Omental fat pad (tissue), 4 donors: ENCODE measurements around the gene KCNMB1. TPM values are rescaled to one million over a fixed set of nuclear protein-coding genes. Genes with fewer than 3 reads are reported as not detected.

Experiments used
- ATAC-seq: fragments of 150-250 bp; one replicate; pipeline ENCODE4 v1.9.1; 2016; ENCODE audit warnings: mild to moderate bottlenecking, moderate library complexity; ENCODE audit not compliant: low FRiP score
- DNase-seq: peaks from one replicate; pipeline ENCODE4 v3.0.0-alpha.2; 2019; ENCODE audit warnings: low spot score
- total RNA-seq, 4 donors: library from RNA; depleted of rRNA; stranded (reverse); fragments of >200 nt; gene quantifications; one replicate each; pipeline ENCODE4 v1.1.0, GENCODE V29; 2016
- TF ChIP-seq, protein P1 (sequence below), 3 donors: fragments of 450-650 bp; IDR thresholded peaks; one replicate each; pipeline ENCODE4 v1.5.1; 2016 to 2017; ENCODE audit warnings: antibody characterized with exemption in 3 of 3, mild to moderate bottlenecking in 3 of 3, moderate library complexity in 2 of 3

KCNMB1 gene
- total RNA-seq, 4 donors from 2014 or later: 0.19 to 1.9 (median 0.46) TPM

GRCh38 chr5:170416526-170416925 is 27.4 kb upstream of the KCNMB1 start:
- ATAC-seq: no peak
- DNase-seq: no peak
- TF ChIP-seq, protein P1, sequence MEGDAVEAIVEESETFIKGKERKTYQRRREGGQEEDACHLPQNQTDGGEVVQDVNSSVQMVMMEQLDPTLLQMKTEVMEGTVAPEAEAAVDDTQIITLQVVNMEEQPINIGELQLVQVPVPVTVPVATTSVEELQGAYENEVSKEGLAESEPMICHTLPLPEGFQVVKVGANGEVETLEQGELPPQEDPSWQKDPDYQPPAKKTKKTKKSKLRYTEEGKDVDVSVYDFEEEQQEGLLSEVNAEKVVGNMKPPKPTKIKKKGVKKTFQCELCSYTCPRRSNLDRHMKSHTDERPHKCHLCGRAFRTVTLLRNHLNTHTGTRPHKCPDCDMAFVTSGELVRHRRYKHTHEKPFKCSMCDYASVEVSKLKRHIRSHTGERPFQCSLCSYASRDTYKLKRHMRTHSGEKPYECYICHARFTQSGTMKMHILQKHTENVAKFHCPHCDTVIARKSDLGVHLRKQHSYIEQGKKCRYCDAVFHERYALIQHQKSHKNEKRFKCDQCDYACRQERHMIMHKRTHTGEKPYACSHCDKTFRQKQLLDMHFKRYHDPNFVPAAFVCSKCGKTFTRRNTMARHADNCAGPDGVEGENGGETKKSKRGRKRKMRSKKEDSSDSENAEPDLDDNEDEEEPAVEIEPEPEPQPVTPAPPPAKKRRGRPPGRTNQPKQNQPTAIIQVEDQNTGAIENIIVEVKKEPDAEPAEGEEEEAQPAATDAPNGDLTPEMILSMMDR (IDR thresholded peaks at IDR 0.05): no peak

GRCh38 chr5:170414786-170415185 is 25.6 kb upstream of the KCNMB1 start:
- DNase-seq (no peak), ATAC-seq (no peak)
- TF ChIP-seq, protein P1 (IDR thresholded peaks at IDR 0.05): no peak

DNA sequence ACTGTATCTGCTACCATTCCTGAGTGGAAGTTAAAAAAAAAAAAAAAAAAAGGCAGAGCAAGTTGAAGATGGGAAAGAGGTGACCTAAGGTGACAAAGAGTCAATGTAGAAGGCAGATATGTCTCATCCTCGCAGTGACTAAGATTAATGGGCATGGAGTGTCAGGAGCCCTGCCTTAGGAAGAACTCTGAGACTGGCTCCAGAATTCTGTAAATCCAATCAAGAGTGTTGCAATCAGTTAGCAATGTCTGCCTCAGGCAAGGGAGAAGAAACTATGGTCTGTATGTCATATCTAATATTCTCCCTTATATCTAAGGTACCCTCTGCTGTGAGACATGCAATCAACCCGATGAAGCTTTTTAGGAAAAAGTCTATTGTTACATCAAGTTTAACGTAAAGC is 24.7 kb upstream of the KCNMB1 start:
- no peak for ATAC-seq
- no peak for DNase-seq
- TF ChIP-seq, protein P1 (IDR thresholded peaks at IDR 0.05): no peak

DNA sequence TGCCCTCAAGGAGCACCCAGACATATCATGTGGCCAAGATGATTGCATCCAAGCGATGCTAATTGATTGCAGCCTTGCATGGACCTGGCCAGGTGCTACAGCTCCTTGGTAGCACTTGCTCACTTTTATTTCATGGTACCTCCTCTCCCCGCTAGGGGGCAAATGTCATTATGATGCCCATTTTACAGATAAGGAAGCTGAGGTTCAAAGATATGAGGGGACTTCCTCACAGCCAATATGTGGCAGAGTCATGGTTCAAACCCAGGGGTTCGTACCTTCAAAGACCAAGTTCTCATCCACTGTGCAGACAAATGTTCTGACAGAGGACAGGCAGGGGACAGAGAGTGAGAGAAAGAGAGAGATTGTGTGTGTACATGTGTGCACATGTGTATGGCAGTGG is 21.9 kb upstream of the KCNMB1 start:
- TF ChIP-seq, protein P1 (IDR thresholded peaks at IDR 0.05): no peak
- DNase-seq (no peak), ATAC-seq (no peak)

- TF ChIP-seq, protein P1 (IDR thresholded peaks at IDR 0.05): no peak
- ATAC-seq: no peak
- DNase-seq: no peak
Measured at GRCh38 chr5:170410401-170410800, 21.2 kb upstream of the KCNMB1 start.

DNA sequence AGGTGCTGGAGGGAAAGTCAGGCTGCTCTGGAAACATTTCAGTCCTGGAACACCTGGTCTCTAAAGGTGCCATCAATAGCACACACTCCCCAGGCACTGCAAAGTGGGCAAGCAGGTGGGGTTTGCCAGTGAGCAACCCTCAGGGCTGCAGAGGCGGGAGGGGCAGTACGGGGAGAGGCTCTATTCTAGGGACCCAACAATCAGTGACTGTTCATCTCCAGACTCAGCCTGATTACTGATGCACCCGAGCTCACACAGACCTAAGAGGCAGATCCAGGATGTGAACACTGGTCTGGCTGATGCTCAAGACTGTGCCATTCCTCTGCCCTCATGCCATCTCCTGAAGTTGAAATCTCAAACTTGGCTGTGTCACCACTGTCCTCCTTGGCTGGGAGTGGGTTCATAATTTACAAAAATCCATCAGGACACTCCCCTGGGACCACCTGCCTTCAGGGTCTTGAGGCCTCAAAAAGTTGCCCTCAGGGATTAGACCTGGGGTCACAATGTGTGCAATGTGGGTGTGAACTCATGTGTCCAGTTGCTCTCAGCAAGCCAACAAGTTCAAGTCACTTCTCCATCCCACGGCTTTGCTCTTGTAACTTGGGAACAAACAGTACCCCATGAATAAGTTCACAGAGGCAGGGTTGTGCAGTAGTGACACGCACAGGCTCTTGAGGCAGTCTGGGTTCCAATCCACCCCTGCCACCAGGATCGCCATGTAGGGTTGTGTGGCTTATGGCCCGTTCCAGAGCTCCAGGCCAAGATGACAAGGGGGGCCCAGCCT is 19.9 kb upstream of the KCNMB1 start:
- DNase-seq: no peak
- no peak for ATAC-seq
- TF ChIP-seq, protein P1 (IDR thresholded peaks at IDR 0.05): no peak

GRCh38 chr5:170408226-170408625 is 19.1 kb upstream of the KCNMB1 start:
- DNase-seq (no peak), ATAC-seq (no peak)
- TF ChIP-seq, protein P1 (IDR thresholded peaks at IDR 0.05): no peak
